KBM-7 (cell line): Measurements from ENCODE around the gene DYRK1A.
"Not testable (repeated sequence)": the region's sequence is repeated elsewhere in the genome, so short reads cannot be mapped to it uniquely, and the experiment has no call there.

Experiments used
- DNase-seq: peaks from one replicate; pipeline ENCODE4 v3.0.0-alpha.2; 2015
- in situ Hi-C: fragments of 300-500 bp; cut with MboI; formaldehyde crosslinking; loops from 2 replicates; pipeline ENCODE4 v1.14.3; 2020; ENCODE audit warnings: low sequenced_read_pairs, low pct_unique_long_range_greater_than_20kb, mixed read lengths

DYRK1A gene

DNA sequence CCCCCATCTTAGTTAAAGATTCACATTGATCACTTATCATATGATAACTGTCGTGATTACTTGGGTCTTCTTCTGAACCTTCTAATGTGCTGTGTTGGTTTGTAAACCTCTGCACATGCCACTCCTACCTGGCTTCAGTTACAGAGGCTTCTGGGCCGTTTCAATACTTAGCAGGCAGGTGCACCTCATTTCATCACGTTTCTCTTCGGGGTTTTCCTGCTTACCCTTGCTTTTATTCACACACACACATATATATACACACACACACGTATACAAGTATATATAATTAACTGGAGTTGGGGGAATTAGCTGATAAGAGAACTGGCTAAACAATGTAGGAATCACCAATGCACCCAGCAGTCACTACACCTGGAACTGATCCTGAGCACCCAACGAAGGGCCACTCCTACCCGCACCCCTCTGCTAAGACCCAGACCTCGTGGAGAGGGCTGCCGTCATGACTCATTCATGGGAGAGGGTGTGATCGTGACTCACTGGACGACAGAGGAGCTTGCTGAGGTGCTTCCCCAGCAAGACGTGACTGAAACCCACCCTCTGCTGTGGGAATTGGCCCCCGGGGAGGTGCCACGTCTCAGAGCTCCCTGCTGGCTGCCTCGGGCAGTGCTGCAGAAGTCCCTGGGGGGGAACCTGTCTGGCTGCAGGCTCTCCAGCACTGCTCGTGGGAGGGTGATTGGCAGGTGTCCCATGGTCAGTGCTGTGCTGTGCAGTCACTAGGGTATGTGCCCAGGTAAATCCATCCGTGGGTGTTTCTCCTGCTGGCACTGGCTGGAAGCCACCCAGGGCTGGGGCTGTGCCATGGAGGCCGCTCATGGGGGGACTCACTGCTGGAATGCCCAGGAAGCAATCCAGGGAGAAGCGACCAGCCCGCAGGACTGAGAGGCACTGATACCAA is 166.6 kb downstream of the DYRK1A start:
- no peak for DNase-seq
- in situ Hi-C loops = no loop called here

DNA sequence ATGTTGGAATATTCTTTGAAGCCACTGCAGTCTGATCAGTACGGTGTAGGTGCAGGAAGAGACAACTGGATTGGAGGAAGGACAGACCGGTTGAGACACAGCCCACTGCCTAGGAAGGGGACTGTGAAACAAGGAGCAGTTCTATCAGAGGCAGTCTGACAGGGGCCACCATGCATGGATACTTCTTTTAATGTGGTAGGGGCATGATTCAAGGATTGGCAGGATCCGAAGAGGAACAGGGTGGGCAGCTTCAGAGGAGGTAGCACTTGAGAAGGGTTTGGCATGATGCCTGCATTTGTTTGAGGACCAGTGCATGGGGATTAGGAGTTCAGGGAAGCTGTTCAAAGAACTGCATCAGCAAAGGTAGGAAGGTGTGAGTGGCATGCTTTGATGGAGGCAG is 167.9 kb downstream of the DYRK1A start:
- no peak for DNase-seq
- in situ Hi-C loops = no loop called here

DNA sequence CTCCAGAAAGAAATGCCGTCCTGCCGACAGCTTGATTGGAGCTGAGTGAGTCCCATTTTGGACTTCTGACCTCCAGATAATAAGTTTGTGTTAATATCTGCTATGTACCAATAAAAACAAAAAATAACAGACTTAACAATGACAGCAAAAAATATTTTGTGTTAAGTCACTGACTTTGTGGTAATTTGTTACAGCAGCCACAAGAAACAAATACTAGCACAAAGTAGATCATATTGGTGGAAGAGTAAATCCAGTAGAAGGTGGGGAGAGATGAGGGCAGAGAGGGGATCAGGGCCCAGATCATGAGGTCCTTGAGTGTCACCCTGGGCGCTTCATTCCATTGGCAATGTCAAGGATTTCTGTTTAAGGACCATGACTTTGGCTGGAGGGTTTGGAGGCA is 168.6 kb downstream of the DYRK1A start:
- in situ Hi-C loops = no loop called here
- no peak for DNase-seq

DNA sequence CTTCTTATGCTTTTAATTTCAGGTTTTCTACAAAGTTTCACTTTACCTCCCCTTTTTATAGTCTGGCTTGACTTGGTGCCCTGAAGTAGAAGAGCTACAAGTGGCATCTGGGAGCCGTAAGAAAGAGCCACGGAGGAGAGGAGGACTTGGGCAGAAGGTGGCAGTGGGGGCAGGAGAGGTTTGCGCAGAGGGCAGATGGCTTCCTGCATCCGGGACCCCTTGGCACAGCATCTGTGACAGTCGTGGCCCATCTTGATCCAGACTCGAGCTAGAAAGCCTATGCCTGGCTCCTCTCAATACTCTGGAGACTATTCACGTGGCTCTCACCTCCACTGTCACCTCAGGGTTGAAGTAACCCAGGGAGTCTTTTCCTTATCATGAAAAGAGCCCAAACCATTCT is 169.1 kb downstream of the DYRK1A start:
- in situ Hi-C loops = no loop called here
- no peak for DNase-seq

DNA sequence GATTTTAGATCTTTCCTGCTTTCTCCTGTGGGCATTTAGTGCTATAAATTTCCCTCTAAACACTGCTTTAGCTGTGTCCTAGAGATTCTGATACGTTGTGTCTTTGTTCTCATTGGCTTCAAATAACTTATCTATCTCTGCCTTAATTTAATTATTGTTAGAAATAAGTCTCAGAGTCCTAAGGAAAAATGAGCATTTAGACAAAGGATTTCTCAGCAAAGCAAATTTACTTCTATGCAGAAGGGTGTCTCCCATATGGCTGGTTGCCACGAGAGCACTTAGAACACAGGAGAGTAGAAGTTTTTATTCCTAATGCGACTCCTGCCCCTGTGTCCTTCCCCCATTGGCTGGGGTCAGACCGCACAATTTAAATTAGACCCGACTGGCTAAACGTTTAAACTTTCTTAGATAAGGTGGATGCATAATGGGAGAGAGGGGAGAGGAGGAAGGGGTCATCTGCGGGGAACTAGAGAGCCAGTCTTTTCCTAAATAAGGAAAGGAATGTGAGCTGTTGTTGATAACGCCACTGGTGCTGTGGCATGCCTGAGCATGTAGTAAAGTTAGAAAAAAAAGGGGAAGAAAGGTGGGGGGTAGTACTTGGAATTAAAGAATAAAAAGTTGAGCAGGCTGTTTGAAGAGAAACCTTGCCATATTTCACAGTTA is 170.2 kb downstream of the DYRK1A start:
- in situ Hi-C loops = no loop called here
- DNase-seq = peak; percentile 96

DNA sequence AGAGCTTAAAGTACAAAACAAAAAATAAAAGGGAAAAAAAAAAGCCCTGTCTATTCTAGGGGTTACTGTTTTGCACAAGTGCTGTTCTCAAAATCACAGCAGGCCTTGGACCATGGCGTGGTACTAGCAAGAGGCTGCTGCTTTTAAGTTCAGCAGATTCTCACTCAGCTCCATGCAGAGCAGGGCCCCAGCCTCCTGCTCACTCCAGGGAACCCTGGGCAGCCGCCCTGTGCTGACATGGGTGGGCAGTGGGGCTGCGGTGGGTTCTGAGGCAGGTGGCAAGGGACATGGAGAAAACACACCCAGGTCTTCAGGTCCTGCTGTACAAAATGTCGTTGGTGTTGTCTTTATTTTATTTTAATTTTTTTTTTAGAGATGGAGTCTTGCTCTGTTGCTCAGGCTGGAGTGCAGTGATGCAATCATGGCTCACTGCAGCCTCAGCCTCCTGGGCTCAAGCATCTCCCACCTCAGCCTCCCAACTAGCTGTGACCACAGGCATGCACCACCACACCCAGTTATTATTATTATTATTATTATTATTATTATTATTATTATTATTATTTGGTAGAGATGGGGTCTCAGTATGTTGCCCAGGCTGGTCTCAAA is 170.9 kb downstream of the DYRK1A start:
- in situ Hi-C loops = no loop called here
- DNase-seq = no peak

DNA sequence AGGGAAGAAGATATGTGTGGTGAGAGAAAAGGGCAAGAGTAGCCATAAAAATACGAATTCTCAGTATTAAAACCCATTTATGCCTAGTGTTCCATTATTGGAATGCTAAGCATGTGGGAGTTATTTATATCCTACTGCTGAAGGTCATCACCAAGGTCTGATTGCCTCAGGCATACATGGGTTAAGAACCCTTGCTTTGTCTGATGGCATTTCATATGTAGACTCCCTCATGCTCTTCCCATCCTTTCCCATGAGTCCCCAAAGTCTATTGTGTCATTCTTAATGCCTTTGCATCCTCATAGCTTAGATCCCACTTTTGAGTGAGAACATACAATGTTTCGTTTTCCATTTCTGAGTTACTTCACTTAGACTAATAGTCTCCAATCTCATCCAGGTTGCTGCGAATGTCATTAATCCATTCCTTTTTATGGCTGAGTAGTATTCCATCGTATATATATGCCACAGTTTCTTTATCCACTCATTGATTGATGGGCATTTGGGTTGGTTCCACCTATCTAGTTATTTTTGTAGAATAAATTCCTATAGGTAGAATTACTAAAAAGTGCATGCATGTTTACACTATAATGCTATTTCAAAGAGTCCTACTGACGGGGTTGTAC is 172.5 kb downstream of the DYRK1A start:
- in situ Hi-C loops = no loop called here
- DNase-seq = no peak

DNA sequence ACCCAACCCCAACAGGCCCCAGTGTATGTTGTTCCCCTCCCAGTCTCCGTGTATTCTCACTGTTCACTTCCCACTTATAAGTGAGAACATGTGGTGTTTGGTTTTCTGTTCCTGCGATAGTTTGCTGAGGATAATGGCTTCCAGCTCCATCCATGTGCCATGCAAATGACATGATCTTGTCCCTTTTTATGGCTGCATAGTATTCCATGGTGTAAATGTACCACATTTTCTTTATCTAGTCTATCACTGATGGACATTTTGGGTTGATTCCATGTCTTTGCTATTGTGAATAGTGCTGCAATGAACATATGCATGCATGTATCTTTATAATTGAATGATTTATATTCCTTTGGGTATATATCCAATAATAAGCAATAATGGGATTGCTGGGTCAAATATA is 174.6 kb downstream of the DYRK1A start:
- in situ Hi-C loops, DNase-seq: not testable (repeated sequence)

DNA sequence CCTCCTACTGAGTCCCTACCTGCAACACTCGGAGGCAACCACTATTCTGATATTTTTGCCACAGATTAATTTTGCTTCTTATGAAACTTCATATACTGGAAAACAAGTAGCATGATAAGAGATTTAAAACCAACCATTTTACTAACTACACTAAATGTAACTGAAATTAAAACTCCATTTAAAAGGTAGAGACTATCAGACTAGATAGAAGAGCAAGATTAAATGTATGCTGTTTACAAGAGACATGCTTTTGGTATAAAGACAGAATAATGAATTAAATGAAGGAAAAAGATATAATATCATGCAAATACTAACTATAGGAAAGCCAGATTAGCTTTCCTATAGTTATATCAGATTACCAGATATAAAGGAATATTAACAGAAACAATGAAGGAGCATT is 175.9 kb downstream of the DYRK1A start:
- in situ Hi-C loops = no loop called here
- no peak for DNase-seq

DNA sequence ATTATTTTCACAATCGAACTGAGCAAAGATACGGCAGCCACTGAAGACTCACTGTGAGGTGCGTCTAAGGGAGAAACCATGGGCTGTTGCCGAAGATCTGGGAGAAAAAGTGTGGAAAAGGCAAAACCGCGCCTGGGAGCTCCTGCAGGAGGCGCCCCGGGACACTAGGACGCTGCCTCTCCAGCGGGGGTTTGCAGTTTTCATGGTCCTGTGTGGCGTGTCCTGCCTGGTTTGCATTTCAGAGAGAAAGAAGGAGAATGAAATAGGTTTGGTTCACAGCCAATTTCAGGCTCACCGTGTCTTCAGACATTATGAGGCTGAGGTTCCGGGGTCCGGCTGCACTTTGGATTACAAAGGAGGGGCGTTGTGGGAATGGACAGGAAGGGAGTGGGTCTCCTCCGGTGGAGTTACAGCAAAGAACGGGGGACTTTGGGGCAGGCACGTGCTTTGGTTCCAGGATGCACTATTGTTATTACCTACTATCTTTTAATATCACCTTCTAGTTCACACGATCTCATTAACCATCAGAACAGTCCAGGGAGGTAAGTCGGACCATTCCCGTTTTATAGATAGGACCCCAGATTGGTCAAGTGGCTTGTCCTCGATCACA is 179.8 kb downstream of the DYRK1A start:
- no peak for DNase-seq
- in situ Hi-C loops = no loop called here

DNA sequence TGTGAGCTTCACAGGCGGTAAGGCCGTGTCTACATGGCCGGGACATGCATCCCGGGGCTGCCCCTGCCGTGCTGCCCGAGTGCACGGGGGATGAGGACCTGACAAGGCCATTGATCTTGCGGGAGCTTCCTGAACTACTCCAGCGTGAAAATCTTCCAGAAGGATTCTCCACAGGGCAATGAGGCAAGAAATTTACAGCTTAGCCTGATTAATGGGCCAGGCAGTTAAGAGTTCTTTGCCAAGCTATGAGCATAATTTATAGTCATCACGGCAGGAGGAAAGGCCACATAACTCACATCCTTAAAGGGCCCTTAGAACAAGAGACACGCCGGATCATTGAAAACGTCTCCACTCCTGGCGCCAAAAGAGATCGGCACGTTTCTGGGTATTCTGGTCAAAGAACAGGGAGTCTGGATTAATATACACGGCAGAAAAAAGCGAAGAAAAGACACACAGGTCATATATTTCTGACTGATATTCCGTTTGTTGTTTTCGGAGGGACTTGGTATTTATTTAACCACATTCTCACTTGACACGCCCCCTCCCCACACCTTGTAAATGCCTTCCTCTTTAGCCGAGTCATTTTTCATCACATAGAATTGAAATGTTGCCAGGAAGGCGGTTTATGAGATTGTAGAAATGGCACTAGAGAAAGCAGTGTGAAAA is 180.5 kb downstream of the DYRK1A start:
- peak; percentile 87 for DNase-seq
- in situ Hi-C loops = no loop called here

DNA sequence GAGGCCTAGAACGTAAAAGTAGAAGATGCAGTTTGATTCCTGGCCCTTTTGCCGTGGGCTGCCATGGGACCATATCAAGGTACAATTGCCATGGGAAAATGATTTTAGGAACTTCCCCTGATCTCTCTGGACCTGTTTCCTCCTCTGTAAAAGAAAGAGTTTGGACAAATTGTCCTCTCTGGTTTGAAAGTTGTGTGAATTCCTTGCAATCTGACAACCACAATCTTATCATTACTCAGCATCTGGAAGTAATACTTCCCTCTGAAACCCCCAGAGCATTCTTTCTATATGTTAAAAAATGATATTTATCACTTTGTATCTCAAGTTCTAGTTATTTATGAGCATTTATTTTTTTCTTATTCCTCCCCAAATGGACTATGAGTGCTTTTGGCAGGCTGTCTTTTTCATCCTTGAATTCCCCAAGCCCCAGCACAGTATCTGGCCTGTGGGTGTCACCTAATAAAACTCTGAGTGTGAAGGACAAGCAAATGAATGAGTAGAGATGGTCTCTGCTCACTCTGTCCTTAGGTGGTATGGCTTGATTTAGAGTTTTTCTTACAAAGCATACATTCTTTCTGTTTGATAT is 181.1 kb downstream of the DYRK1A start:
- DNase-seq = peak; percentile 85
- in situ Hi-C loops = no loop called here

DNA sequence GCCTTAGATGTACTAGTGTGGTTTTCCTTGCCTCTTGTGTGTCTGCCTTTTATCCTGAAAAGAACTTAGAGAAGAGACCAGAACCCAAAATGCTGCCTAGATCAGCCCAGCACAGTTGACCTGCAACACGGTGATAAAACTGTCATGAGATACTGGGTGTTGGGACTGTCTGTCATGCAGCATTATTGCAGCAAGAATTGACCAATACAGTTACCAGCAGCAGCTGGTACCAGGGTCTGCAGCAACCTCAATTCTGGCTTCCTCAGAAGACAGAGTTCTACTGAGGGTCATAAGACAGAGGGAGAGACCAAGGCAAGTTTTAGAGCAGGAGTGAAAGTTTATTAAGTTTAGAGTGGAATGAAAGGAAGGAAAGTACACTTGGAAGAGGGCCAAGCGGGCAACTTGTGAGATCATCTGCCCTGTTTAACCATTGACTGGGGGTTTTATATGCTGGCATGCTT is 182.0 kb downstream of the DYRK1A start:
- in situ Hi-C loops = no loop called here
- no peak for DNase-seq

DNA sequence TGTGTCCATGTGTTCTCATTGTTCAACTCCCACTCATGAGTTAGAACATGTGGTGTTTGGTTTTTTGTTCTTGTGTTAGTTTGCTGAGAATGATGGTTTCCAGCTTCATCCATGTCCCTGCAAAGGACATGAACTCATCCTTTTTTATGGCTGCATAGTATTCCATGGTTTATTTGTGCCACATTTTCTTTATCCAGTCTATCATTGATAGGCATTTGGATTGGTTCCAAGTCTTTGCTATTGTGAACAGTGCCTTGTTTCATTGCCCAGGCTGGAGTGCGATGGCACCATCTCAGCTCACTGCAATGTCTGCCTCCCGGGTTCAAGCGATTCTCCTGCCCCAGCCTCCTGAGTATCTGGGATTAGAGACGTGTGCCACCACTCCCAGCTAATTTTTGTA is 183.2 kb downstream of the DYRK1A start:
- DNase-seq, in situ Hi-C loops: not testable (repeated sequence)

DNA sequence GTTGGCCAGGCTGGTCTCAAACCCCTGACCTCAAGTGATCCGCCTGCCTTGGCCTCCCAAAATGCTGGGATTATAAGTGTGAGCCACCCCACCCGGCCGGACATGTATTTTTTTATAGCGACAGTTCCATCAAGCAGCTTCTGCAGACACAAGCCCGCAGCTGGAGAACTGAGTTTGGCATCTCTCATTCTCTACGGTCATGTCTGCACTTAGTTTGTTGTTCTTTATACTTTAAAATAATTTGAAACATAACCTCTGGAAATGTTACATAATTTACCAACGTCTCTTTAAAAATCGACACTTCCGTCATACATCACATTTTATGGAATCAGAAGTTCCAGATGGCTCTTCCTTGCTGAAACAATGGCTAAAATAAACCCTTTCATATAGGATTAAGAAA is 183.6 kb downstream of the DYRK1A start:
- in situ Hi-C loops = no loop called here
- no peak for DNase-seq

DNA sequence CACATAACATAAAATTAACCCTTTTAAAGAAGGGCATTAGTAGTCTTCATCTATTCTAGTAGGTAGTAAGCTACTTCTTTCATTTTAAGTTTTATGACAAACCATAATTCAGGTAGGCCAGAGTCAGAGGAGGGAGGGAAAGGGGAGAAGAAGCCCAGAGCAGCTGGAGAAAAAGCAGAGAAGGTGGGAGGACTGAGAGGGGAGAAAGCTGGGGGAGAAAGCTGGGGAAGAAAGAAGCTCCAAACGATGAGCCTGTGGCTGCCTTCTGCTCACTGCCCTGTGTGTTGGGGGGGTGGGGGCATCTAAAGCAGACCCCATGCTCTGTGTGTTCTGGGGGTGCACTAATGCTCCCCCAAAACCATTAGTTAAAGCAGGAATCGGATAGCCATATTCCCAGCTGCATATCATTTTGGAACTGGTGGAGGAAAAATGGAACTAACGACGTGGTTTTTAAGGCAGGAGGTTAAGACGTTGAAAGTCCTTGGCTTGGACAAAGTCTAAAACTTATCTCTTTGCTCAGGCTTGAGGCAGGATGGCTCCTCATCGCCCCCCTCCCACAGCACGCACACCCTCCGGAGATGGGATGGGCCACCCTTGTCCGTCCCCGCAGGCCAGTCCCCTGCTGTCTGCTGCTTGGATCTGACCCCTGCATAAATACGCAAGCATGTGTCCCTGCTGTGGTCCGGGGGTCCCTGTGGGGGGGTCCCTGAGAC is 184.2 kb downstream of the DYRK1A start:
- in situ Hi-C loops = no loop called here

DNA sequence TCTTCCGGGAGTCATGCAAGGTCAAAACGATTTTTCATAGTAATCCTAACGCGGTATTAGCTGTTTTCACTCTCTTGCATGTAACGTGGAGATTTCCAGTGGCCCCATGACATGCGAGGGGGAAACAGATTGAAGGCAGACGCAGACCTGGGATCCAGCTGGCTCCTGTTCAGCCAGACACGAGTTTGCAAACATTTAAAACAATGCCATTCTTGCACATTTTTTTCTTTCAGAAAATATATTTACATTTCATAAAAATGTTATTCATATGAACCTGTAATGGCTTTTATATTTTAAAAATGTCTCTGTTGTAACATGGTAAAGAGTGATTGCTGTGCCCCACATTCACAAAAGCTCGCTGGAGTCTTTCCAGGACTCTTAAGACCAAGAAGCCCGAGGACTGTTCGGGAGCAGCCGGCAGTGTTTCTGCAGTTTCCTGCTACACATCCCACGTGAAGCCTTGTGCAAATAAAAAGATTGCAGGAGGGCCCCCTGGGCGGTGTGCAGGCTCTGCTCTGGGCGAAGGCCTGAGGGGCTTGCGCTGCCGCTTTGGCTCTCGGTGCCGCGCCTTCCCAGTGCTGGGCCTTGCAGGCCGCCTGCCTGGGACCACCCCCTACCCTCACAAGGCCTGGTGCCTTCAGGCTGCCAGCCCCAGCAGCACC is 184.9 kb downstream of the DYRK1A start:
- DNase-seq = no peak
- in situ Hi-C loops = no loop called here

More for the DNA sequence above, 184.2 kb downstream of the DYRK1A start:
- no peak for DNase-seq
